Upper lobe of right lung (tissue), 1 donor: ENCODE data around the gene CORIN. TPM values are rescaled to one million over a fixed set of nuclear protein-coding genes. Genes with fewer than 3 reads are reported as not detected.

ENCODE experiments used
- ATAC-seq: fragments of 200-7000 bp; cut with Tn5 transposase; one replicate; pipeline ENCODE4 v1.9.1; 2020; ENCODE audit warnings: mild to moderate bottlenecking, moderate library complexity
- DNase-seq: peaks from one replicate; pipeline ENCODE4 v3.0.0-alpha.2; 2020
- H3K27ac ChIP-seq: fragments of 200-600 bp; one replicate; pipeline ENCODE4 v1.8.0; 2022
- H3K27me3 ChIP-seq: fragments of 200-600 bp; one replicate; pipeline ENCODE4 v1.8.0; 2022; ENCODE audit warnings: mild to moderate bottlenecking
- H3K36me3 ChIP-seq: fragments of 200-600 bp; one replicate; pipeline ENCODE4 v1.8.0; 2022
- H3K4me1 ChIP-seq: fragments of 200-600 bp; one replicate; pipeline ENCODE4 v1.8.0; 2022
- H3K4me3 ChIP-seq: fragments of 200-600 bp; one replicate; pipeline ENCODE4 v1.8.0; 2022; ENCODE audit warnings: mild to moderate bottlenecking
- H3K9me3 ChIP-seq: fragments of 200-600 bp; one replicate; pipeline ENCODE4 v1.8.0; 2022
- CTCF ChIP-seq: fragments of 200-600 bp; IDR thresholded peaks from one replicate; pipeline ENCODE4 v1.8.0; 2022; ENCODE audit warnings: antibody characterized with exemption
- intact Hi-C: fragments of 100-400 bp; cut with DNase I; formaldehyde crosslinking; loops from one replicate; pipeline ENCODE4 v1.11.0; 2022
- total RNA-seq: library from RNA; stranded (reverse); fragmentation: NEBNext Ultra II Directional; extraction: Animal tissue kit (Norgen Biotek cat#: 25700); gene quantifications from one replicate; pipeline ENCODE4 v1.2.1, GENCODE V29; 2021
- donor health status: DM: no; HTN: yes; CAD: no; lungs with severe emphysema.

Gene CORIN
- total RNA-seq, 1 donor from 2014 or later, result 3.7 TPM

- H3K4me3 ChIP-seq, result no peak overlapping the region
- H3K27ac ChIP-seq, result no peak overlapping the region
- ATAC-seq, result peak; percentile 67
- H3K9me3 ChIP-seq, result no peaks in the 10 kb centered on the region
- no peaks in the 10 kb centered on the region for H3K4me1 ChIP-seq
- TF ChIP-seq CTCF, result no peak
- no peaks in the 10 kb centered on the region for H3K36me3 ChIP-seq
- intact Hi-C loops, result no loop called here
- DNase-seq, result no peak
- H3K27me3 ChIP-seq, result no peaks in the 10 kb centered on the region
Measured at GRCh38 chr4:47809654-47810203, 28.1 kb downstream of the CORIN start.

GRCh38 chr4:47804598-47804997, 33.3 kb downstream of the CORIN start:
- DNase-seq (no peak), ATAC-seq (no peak)
- Histone ChIP-seq H3K4me1 (no peaks in the 10 kb centered on the region), H3K36me3 (no peaks in the 10 kb centered on the region), H3K4me3 (no peak overlapping the region), H3K27me3 (no peaks in the 10 kb centered on the region), H3K27ac (no peak overlapping the region), H3K9me3 (no peaks in the 10 kb centered on the region)
- intact Hi-C loops, result no loop called here
- TF ChIP-seq CTCF, result no peak

GRCh38 chr4:47801481-47802002, 36.3 kb downstream of the CORIN start:
- intact Hi-C loops, result no loop called here
- no peak for TF ChIP-seq CTCF
- ATAC-seq (no peak), DNase-seq (no peak)
- no peaks in the 10 kb centered on the region for H3K9me3 ChIP-seq
- no peak overlapping the region for H3K4me3 ChIP-seq
- no peaks in the 10 kb centered on the region for H3K36me3 ChIP-seq
- H3K27me3 ChIP-seq, result no peaks in the 10 kb centered on the region
- H3K27ac ChIP-seq, result no peak overlapping the region
- no peaks in the 10 kb centered on the region for H3K4me1 ChIP-seq

GRCh38 chr4:47798165-47798564, 39.7 kb downstream of the CORIN start:
- intact Hi-C loops, result no loop called here
- ATAC-seq (no peak), DNase-seq (no peak)
- H3K27me3 ChIP-seq, result no peaks in the 10 kb centered on the region
- no peak for TF ChIP-seq CTCF
- H3K9me3 ChIP-seq, result no peaks in the 10 kb centered on the region
- no peak overlapping the region for H3K27ac ChIP-seq
- no peaks in the 10 kb centered on the region for H3K36me3 ChIP-seq
- no peaks in the 10 kb centered on the region for H3K4me1 ChIP-seq
- H3K4me3 ChIP-seq, result no peak overlapping the region

- Histone ChIP-seq H3K36me3 (no peaks in the 10 kb centered on the region), H3K4me1 (no peaks in the 10 kb centered on the region), H3K27ac (no peak overlapping the region), H3K27me3 (no peaks in the 10 kb centered on the region), H3K9me3 (no peaks in the 10 kb centered on the region), H3K4me3 (no peak overlapping the region)
- DNase-seq, result no peak
- intact Hi-C loops, result no loop called here
- no peak for TF ChIP-seq CTCF
- ATAC-seq, result no peak
Measured at GRCh38 chr4:47791965-47792364, 45.9 kb downstream of the CORIN start.

GRCh38 chr4:47790105-47790504, 47.8 kb downstream of the CORIN start:
- no peak overlapping the region for H3K4me3 ChIP-seq
- no peak for TF ChIP-seq CTCF
- no peaks in the 10 kb centered on the region for H3K27me3 ChIP-seq
- no peak for ATAC-seq
- DNase-seq, result no peak
- intact Hi-C loops, result no loop called here
- no peaks in the 10 kb centered on the region for H3K9me3 ChIP-seq
- no peak overlapping the region for H3K27ac ChIP-seq
- H3K36me3 ChIP-seq, result no peaks in the 10 kb centered on the region
- H3K4me1 ChIP-seq, result no peaks in the 10 kb centered on the region
